HG03439 (cell line): ENCODE data around the gene BAHCC1.

Source experiments
- ATAC-seq: cut with Tn5 transposase; IDR thresholded peaks from one replicate; pipeline ENCODE4 v1.9.1; 2021; ENCODE audit warnings: mild to moderate bottlenecking, moderate library complexity; ENCODE audit not compliant: unreplicated experiment

BAHCC1 gene

GRCh38 chr17:81440051-81440471, 44.8 kb downstream of the BAHCC1 start:
- ATAC-seq, result no peak

GRCh38 chr17:81440511-81441244, 45.4 kb downstream of the BAHCC1 start:
- ATAC-seq, result no peak

GRCh38 chr17:81442791-81443190, 47.5 kb downstream of the BAHCC1 start:
- ATAC-seq, result no peak

- no peak for ATAC-seq
Measured at GRCh38 chr17:81443269-81443668, 48.0 kb downstream of the BAHCC1 start.

- ATAC-seq, result no peak
Measured at GRCh38 chr17:81444610-81445339, 49.5 kb downstream of the BAHCC1 start.

- no peak for ATAC-seq
Measured at GRCh38 chr17:81445642-81446503, 50.6 kb downstream of the BAHCC1 start.

GRCh38 chr17:81447331-81447933, 52.2 kb downstream of the BAHCC1 start:
- ATAC-seq, result no peak

- ATAC-seq, result no peak
Measured at GRCh38 chr17:81448442-81448841, 53.2 kb downstream of the BAHCC1 start.

GRCh38 chr17:81448950-81449349, 53.7 kb downstream of the BAHCC1 start:
- no peak for ATAC-seq

GRCh38 chr17:81449351-81449750, 54.1 kb downstream of the BAHCC1 start:
- no peak for ATAC-seq

- ATAC-seq, result no peak
Measured at GRCh38 chr17:81451823-81452222, 56.6 kb downstream of the BAHCC1 start.

GRCh38 chr17:81452551-81452950, 57.3 kb downstream of the BAHCC1 start:
- no peak for ATAC-seq

- ATAC-seq, result no peak
Measured at GRCh38 chr17:81453076-81453475, 57.8 kb downstream of the BAHCC1 start.

- no peak for ATAC-seq
Measured at GRCh38 chr17:81453712-81454111, 58.5 kb downstream of the BAHCC1 start.

- no peak for ATAC-seq
Measured at GRCh38 chr17:81454473-81454872, 59.2 kb downstream of the BAHCC1 start.

GRCh38 chr17:81455387-81455786, 60.1 kb downstream of the BAHCC1 start:
- ATAC-seq, result no peak

GRCh38 chr17:81456091-81456490, 60.8 kb downstream of the BAHCC1 start:
- ATAC-seq, result no peak

- ATAC-seq, result no peak
Measured at GRCh38 chr17:81456798-81457197, 61.5 kb downstream of the BAHCC1 start.

GRCh38 chr17:81457401-81457800, 62.1 kb downstream of the BAHCC1 start:
- no peak for ATAC-seq

GRCh38 chr17:81457917-81458555, 62.8 kb downstream of the BAHCC1 start:
- no peak for ATAC-seq

GRCh38 chr17:81458628-81459027, 63.4 kb downstream of the BAHCC1 start:
- ATAC-seq, result no peak
